ENCODE results near the gene CLCN6. TPM values are rescaled to one million over a fixed set of nuclear protein-coding genes. Genes with fewer than 3 reads are reported as not detected.

CLCN6 gene
- total and polyA plus RNA-seq, 2 of the 13 experiments (the other 11 are each of a cell fraction or from before 2014, with no cell fraction given): 14.9 to 19.3 TPM

GRCh38 chr1:11805422-11806306, at the start of gene CLCN6, which contains the start of gene MTHFR (continued):
- TF ChIP-seq, protein P1, sequence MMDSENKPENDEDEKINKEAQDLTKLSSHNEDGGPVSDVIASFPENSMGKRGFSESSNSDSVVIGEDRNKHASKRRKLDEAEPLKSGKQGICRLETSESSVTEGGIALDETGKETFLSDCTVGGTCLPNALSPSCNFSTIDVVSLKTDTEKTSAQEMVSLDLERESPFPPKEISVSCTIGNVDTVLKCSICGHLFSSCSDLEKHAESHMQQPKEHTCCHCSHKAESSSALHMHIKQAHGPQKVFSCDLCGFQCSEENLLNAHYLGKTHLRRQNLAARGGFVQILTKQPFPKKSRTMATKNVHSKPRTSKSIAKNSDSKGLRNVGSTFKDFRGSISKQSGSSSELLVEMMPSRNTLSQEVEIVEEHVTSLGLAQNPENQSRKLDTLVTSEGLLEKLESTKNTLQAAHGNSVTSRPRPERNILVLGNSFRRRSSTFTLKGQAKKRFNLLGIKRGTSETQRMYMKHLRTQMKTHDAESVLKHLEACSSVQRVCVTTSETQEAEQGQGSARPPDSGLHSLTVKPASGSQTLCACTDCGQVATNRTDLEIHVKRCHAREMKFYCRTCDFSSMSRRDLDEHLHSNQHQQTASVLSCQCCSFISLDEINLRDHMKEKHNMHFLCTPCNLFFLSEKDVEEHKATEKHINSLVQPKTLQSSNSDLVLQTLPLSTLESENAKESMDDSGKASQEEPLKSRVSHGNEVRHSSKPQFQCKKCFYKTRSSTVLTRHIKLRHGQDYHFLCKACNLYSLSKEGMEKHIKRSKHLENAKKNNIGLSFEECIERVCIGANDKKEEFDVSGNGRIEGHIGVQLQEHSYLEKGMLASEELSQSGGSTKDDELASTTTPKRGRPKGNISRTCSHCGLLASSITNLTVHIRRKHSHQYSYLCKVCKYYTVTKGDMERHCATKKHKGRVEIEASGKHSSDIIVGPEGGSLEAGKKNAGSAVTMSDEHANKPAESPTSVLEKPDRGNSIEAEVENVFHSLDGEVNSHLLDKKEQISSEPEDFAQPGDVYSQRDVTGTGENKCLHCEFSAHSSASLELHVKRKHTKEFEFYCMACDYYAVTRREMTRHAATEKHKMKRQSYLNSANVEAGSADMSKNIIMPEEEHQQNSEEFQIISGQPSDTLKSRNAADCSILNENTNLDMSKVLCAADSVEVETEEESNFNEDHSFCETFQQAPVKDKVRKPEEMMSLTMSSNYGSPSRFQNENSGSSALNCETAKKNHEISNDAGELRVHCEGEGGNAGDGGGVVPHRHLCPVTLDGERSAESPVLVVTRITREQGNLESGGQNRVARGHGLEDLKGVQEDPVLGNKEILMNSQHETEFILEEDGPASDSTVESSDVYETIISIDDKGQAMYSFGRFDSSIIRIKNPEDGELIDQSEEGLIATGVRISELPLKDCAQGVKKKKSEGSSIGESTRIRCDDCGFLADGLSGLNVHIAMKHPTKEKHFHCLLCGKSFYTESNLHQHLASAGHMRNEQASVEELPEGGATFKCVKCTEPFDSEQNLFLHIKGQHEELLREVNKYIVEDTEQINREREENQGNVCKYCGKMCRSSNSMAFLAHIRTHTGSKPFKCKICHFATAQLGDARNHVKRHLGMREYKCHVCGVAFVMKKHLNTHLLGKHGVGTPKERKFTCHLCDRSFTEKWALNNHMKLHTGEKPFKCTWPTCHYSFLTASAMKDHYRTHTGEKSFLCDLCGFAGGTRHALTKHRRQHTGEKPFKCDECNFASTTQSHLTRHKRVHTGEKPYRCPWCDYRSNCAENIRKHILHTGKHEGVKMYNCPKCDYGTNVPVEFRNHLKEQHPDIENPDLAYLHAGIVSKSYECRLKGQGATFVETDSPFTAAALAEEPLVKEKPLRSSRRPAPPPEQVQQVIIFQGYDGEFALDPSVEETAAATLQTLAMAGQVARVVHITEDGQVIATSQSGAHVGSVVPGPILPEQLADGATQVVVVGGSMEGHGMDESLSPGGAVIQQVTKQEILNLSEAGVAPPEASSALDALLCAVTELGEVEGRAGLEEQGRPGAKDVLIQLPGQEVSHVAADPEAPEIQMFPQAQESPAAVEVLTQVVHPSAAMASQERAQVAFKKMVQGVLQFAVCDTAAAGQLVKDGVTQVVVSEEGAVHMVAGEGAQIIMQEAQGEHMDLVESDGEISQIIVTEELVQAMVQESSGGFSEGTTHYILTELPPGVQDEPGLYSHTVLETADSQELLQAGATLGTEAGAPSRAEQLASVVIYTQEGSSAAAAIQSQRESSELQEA (CRISPR knock-in tag; IDR thresholded peaks at IDR 0.05; ENCODE audit: not compliant biosample characterization): no peak
- TF ChIP-seq KDM4B (CRISPR knock-in tag; IDR thresholded peaks at IDR 0.05) (no peak), HNRNPUL1 (IDR thresholded peaks at IDR 0.05; ENCODE audit: low read depth, low read length) (peak; percentile 38; the same call in 1 of the 2 replicates), ZNF674 (CRISPR knock-in tag; IDR thresholded peaks at IDR 0.05; ENCODE audit: low read depth) (peak; percentile 94), TEF (CRISPR knock-in tag; IDR thresholded peaks at IDR 0.05) (0 out of 2 replicates have a peak, but pooled peaks have one; percentile 15), ATF7 (IDR thresholded peaks at IDR 0.05) (no peak), ATF7 (CRISPR knock-in tag; IDR thresholded peaks at IDR 0.05) (peak; percentile 48), NFKB2 (CRISPR knock-in tag; IDR thresholded peaks at IDR 0.05; ENCODE audit: borderline replicate concordance) (peak; percentile 32; the same call in 1 of the 2 replicates), SRSF1 (optimal IDR thresholded peaks at IDR 0.05; ENCODE audit: low read depth, low read length) (peak; percentile 78), FLYWCH1 (CRISPR knock-in tag; IDR thresholded peaks at IDR 0.05) (no peak), RARG (CRISPR knock-in tag; IDR thresholded peaks at IDR 0.05; ENCODE audit: low read depth) (no peak)
- TF ChIP-seq, protein P2, sequence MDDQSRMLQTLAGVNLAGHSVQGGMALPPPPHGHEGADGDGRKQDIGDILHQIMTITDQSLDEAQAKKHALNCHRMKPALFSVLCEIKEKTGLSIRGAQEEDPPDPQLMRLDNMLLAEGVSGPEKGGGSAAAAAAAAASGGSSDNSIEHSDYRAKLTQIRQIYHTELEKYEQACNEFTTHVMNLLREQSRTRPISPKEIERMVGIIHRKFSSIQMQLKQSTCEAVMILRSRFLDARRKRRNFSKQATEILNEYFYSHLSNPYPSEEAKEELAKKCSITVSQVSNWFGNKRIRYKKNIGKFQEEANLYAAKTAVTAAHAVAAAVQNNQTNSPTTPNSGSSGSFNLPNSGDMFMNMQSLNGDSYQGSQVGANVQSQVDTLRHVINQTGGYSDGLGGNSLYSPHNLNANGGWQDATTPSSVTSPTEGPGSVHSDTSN (CRISPR knock-in tag; IDR thresholded peaks at IDR 0.05; ENCODE audit: borderline replicate concordance): no peak
- TF ChIP-seq, protein P3, sequence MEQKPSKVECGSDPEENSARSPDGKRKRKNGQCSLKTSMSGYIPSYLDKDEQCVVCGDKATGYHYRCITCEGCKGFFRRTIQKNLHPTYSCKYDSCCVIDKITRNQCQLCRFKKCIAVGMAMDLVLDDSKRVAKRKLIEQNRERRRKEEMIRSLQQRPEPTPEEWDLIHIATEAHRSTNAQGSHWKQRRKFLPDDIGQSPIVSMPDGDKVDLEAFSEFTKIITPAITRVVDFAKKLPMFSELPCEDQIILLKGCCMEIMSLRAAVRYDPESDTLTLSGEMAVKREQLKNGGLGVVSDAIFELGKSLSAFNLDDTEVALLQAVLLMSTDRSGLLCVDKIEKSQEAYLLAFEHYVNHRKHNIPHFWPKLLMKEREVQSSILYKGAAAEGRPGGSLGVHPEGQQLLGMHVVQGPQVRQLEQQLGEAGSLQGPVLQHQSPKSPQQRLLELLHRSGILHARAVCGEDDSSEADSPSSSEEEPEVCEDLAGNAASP (CRISPR knock-in tag; IDR thresholded peaks at IDR 0.05; ENCODE audit: borderline replicate concordance): no peak
- TF ChIP-seq, protein P4, sequence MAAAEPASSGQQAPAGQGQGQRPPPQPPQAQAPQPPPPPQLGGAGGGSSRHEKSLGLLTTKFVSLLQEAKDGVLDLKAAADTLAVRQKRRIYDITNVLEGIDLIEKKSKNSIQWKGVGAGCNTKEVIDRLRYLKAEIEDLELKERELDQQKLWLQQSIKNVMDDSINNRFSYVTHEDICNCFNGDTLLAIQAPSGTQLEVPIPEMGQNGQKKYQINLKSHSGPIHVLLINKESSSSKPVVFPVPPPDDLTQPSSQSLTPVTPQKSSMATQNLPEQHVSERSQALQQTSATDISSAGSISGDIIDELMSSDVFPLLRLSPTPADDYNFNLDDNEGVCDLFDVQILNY (CRISPR knock-in tag; conservative IDR thresholded peaks at IDR 0.05): no peak

Measured in HepG2 (cell line).